HEK293T (cell line): Measurements from ENCODE around the gene CPEB4.

Experiments
- CTCF ChIA-PET: fragments of 350-600 bp; formaldehyde crosslinking; extraction: SDS; loops from one replicate; lab custom pipeline; 2021; ENCODE audit warnings: antibody characterized with exemption, inconsistent platforms; lab: Yijun Ruan, JAX
- POLR2A ChIA-PET: fragments of 350-600 bp; formaldehyde crosslinking; extraction: SDS; loops from one replicate; lab custom pipeline; 2020; ENCODE audit warnings: antibody characterized with exemption, inconsistent platforms; lab: Yijun Ruan, JAX
- DNase-seq: peaks from one replicate; pipeline ENCODE4 v3.0.0; 2012; ENCODE audit warnings: mixed read lengths; ENCODE audit errors: extremely low spot score
- ARNT ChIP-seq: fragments of 450-650 bp; IDR thresholded peaks from 2 replicates; pipeline ENCODE4 v1.6.1; 2017; ENCODE audit warnings: mild to moderate bottlenecking
- BHLHE40 ChIP-seq: fragments of 450-650 bp; IDR thresholded peaks from 2 replicates; pipeline ENCODE4 v1.6.1; 2016; ENCODE audit warnings: mild to moderate bottlenecking, moderate library complexity, borderline replicate concordance
- CTBP1 ChIP-seq: fragments of 450-650 bp; IDR thresholded peaks from 2 replicates; pipeline ENCODE4 v1.6.1; 2016; ENCODE audit warnings: borderline replicate concordance
- ELF4 ChIP-seq: fragments of 450-650 bp; IDR thresholded peaks from 2 replicates; pipeline ENCODE4 v1.6.1; 2017; ENCODE audit warnings: antibody characterized with exemption
- FOXA1 ChIP-seq: fragments of 450-650 bp; IDR thresholded peaks from 2 replicates; pipeline ENCODE4 v1.6.1; 2016; ENCODE audit warnings: mild to moderate bottlenecking
- FOXK2 ChIP-seq: fragments of 450-650 bp; IDR thresholded peaks from 2 replicates; pipeline ENCODE4 v1.6.1; 2016; ENCODE audit warnings: mild to moderate bottlenecking
- FOXM1 ChIP-seq: fragments of 450-650 bp; IDR thresholded peaks from 2 replicates; pipeline ENCODE4 v1.6.1; 2017; ENCODE audit warnings: mild to moderate bottlenecking, borderline replicate concordance
- HDGF ChIP-seq: fragments of 450-650 bp; IDR thresholded peaks from 2 replicates; pipeline ENCODE4 v1.6.1; 2017; ENCODE audit warnings: antibody characterized with exemption, borderline replicate concordance
- L3MBTL2 ChIP-seq: fragments of 450-650 bp; conservative IDR thresholded peaks from 2 replicates; pipeline ENCODE4 v1.6.1; 2016; ENCODE audit warnings: mild to moderate bottlenecking
- LEF1 ChIP-seq: fragments of 450-650 bp; IDR thresholded peaks from 2 replicates; pipeline ENCODE4 v1.6.1; 2017; ENCODE audit warnings: mild to moderate bottlenecking, borderline replicate concordance
- NFRKB ChIP-seq: fragments of 450-650 bp; IDR thresholded peaks from 2 replicates; pipeline ENCODE4 v1.6.1; 2016; ENCODE audit warnings: mild to moderate bottlenecking, moderate library complexity
- SP1 ChIP-seq: fragments of 450-650 bp; IDR thresholded peaks from 2 replicates; pipeline ENCODE4 v1.6.1; 2017
- SUZ12 ChIP-seq: fragments of 450-650 bp; IDR thresholded peaks from 2 replicates; pipeline ENCODE4 v1.6.1; 2016; ENCODE audit warnings: mild to moderate bottlenecking
- TARDBP ChIP-seq: fragments of 450-650 bp; IDR thresholded peaks from 2 replicates; pipeline ENCODE4 v1.6.1; 2016
- ZNF384 ChIP-seq: fragments of 450-650 bp; IDR thresholded peaks from 2 replicates; pipeline ENCODE4 v1.6.1; 2016
- TF ChIP-seq, protein P1 (sequence below): fragments of 450-650 bp; IDR thresholded peaks from 2 replicates; pipeline ENCODE4 v1.6.1; 2016

CPEB4 gene

DNA sequence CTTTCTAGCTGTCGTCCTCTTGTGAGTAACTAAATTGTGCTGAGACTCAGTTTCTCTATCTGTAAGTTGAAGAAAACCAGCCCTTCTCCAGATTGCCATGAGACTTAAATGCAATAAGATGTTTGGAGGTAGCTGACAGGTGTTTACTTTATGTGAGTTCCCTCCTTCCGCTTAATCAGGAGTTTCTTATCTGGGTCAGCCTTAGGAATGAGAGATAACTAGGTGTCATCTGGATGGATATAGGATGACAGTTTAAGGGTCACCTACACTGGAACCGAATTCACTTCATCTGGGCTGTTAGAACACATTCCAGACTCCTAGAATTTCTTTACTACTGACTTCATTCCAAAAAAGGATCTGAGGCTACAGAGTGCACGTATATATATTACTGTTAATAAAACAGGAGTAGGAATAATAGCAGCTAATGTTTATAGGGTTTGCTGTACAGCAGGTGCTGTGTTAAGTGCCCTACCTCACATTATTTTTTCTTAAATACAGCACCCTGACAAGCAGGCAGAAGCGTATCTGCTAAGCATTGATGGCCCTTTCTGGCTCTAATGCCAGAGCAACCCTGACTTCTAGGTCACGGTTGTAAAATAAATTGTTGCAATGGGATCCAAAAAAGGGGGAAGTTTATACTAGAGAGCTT lies 30.0 kb upstream of the CPEB4 start:
- POLR2A ChIA-PET = no interaction called here
- TF ChIP-seq, protein P1, sequence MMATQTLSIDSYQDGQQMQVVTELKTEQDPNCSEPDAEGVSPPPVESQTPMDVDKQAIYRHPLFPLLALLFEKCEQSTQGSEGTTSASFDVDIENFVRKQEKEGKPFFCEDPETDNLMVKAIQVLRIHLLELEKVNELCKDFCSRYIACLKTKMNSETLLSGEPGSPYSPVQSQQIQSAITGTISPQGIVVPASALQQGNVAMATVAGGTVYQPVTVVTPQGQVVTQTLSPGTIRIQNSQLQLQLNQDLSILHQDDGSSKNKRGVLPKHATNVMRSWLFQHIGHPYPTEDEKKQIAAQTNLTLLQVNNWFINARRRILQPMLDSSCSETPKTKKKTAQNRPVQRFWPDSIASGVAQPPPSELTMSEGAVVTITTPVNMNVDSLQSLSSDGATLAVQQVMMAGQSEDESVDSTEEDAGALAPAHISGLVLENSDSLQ = 0 out of 2 replicates have a peak, but pooled peaks have one; percentile 4
- TF ChIP-seq FOXK2 = no peak
- no peak for TF ChIP-seq ELF4
- CTCF ChIA-PET = interaction anchor here (0.7 to 1.0 kb wide), 2 partner anchors 67 to 137 kb away, joined by 3 read pairs; no protein-coding TSS in a partner anchor
- DNase-seq = no peak

DNA sequence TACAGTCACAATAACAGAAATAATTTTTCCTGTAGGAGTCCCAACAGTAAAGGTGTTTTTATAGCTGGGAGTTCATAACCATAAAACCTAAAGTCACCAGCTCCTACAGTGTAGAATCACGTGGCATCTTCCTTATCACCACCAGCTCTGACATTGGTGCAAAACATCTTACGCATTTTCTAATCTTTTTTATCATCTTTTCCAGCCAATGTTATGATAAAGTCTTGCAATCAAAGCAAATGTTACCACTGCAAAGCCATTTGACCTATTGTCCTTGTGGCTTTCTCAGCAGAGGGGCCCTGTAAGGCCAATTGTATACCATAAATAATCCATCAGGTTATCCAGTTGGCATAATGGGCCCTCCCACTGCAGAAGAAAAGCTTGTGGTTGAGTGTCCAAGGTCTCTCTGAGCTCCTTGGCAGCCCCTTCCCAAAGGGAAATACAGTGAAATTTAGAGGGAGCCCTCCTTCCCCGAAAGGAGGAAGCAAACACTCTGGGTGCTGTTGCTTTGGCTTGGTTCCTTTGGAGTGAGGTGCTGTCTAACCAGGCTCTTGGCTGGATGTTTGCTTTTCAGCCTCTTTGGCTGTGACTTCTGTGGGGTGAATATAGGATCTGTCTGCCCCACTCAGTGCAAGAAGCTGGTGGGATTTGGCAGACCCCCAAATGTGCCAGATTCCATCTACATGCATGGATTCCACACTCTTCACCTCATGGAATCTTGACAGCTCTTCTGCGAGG lies 29.3 kb upstream of the CPEB4 start:
- ChIA-PET CTCF (interaction anchor here (1.0 kb wide), 1 partner anchor 66 kb away, joined by 3 read pairs; no protein-coding TSS in a partner anchor), POLR2A (interaction anchor here (1.7 kb wide), 1 partner anchor 29 kb away, joined by 6 read pairs; the partner anchor contains the start of gene CPEB4)
- TF ChIP-seq FOXM1 (no peak), ZNF384 (no peak), TARDBP (no peak), HDGF (no peak), BHLHE40 (no peak), SUZ12 (no peak)
- TF ChIP-seq, protein P1 = peak; percentile 12; the same call in 1 of the 2 replicates
- DNase-seq = no peak

DNA sequence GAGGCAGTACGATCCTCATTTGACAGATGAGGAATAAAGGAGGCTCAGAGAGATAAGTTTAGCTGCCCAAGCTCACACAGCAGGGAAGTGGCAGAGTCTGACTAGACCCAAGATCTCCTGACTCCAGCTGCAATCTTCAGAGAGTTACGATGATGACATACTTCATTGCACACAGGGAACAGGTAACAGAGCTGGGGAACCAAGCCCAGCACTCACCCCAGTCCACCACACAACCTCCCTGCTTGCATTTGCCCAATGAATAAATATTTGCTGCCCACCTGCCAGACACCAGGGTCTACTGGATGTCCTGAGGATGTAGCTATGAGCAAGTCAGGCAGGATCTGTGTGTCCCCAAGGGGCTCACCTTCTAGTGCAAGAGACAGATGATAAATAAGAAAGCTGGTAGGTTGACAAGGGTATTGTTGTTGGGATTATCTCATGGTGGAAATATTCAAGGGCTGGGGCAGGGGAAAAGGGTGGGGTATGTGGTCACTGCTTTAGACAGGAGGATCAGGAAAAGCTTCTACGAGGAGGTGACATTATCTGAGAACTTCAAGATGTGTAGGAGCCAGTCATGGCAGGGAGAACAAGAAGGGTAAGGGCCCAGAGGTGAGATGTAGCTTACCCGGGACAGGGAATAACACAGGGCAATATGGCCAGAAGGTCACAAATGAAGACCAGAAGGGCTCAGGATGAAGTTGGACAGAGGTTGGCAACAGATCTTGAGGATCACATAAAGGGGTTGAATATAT lies 28.6 kb upstream of the CPEB4 start:
- DNase-seq = no peak
- ChIA-PET CTCF (interaction anchor here (1.4 kb wide), 1 partner anchor 114 kb away, joined by 3 read pairs; no protein-coding TSS in a partner anchor), POLR2A (interaction anchor here (1.7 kb wide), 1 partner anchor 28 kb away, joined by 6 read pairs; the partner anchor contains the start of gene CPEB4)
- TF ChIP-seq L3MBTL2 (no peak), ARNT (no peak), ELF4 (no peak), TARDBP (no peak), SUZ12 (no peak), SP1 (no peak), LEF1 (no peak), FOXA1 (no peak), BHLHE40 (no peak), ZNF384 (no peak), FOXK2 (no peak), CTBP1 (no peak), HDGF (no peak), NFRKB (no peak), FOXM1 (no peak)
- TF ChIP-seq, protein P1 = no peak

DNA sequence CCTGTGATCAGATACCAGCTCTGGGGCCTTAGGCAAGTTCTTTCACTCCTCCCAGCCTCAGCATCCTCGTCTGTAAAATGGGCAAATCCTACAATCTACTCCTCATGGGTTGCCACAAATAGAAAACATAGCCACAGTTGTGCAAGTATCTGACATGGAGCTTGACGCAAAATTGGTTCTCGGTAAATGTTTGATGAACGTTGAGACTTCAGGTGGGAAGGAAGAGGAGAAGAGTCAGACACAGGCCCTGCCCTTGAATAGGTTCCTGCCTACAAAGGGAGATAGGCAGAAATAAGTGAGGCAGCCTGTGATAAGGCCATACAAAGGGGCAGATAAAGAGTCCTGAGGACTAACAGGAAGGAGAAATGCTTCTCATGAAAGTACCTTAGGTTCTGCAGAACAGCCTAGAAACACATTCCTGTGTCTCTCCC lies 26.1 kb upstream of the CPEB4 start:
- TF ChIP-seq, protein P1 = no peak
- TF ChIP-seq LEF1 (no peak), TARDBP (no peak), HDGF (no peak), L3MBTL2 (no peak), FOXA1 (no peak), SUZ12 (no peak), SP1 (no peak), ZNF384 (no peak), CTBP1 (no peak), NFRKB (no peak), ARNT (no peak), BHLHE40 (no peak), FOXM1 (no peak), FOXK2 (no peak), ELF4 (no peak)
- ChIA-PET CTCF (interaction anchor here (1.2 kb wide), 1 partner anchor 22 kb away, joined by 5 read pairs; no protein-coding TSS in a partner anchor), POLR2A (no interaction called here)
- DNase-seq = no peak

DNA sequence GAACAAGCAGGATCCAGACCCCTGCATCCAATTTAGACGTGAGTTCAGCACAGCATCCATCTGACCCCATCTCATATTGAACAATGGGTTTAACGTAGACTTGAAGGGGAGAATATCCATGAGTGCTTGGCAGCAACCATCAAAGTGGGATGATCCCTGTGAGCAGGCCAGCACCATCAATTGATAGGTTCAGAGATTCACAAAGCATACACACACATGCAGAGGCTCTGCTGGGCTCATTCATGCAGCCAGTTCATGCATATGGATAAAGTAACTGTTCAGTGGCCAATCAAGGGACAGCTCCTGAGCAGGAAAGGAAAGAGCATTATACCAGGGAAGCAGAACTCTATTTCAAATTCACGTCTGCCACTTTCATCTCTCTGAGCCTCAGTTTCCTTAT lies 24.8 kb upstream of the CPEB4 start:
- ChIA-PET CTCF (interaction anchor here (1.2 kb wide), 1 partner anchor 21 kb away, joined by 5 read pairs; no protein-coding TSS in a partner anchor), POLR2A (no interaction called here)
- no peak for TF ChIP-seq BHLHE40
- no peak for TF ChIP-seq TARDBP
- no peak for TF ChIP-seq HDGF
- TF ChIP-seq SUZ12 = no peak
- TF ChIP-seq FOXM1 = no peak
- TF ChIP-seq CTBP1 = no peak
- TF ChIP-seq FOXA1 = no peak
- no peak for TF ChIP-seq LEF1
- TF ChIP-seq, protein P1 = no peak
- TF ChIP-seq NFRKB = no peak
- no peak for TF ChIP-seq ELF4
- TF ChIP-seq ZNF384 = no peak
- TF ChIP-seq FOXK2 = no peak
- no peak for TF ChIP-seq SP1
- TF ChIP-seq ARNT = no peak
- TF ChIP-seq L3MBTL2 = no peak
- no peak for DNase-seq
